Loucy (cell line): ENCODE data around the gene FNDC10.

Experiments
- EZH2phosphoT487 ChIP-seq: fragments of 200-600 bp; IDR thresholded peaks from 2 replicates; pipeline ENCODE4 v1.6.1; 2018; ENCODE audit warnings: antibody characterized with exemption, mild to moderate bottlenecking, moderate library complexity, borderline replicate concordance
- TF ChIP-seq, protein P1 (sequence below): fragments of 200-600 bp; sonication (generic); conservative IDR thresholded peaks from 2 replicates; pipeline ENCODE4 v1.5.1; 2014; ENCODE audit warnings: mild to moderate bottlenecking, antibody characterized with exemption, low read length

DNA sequence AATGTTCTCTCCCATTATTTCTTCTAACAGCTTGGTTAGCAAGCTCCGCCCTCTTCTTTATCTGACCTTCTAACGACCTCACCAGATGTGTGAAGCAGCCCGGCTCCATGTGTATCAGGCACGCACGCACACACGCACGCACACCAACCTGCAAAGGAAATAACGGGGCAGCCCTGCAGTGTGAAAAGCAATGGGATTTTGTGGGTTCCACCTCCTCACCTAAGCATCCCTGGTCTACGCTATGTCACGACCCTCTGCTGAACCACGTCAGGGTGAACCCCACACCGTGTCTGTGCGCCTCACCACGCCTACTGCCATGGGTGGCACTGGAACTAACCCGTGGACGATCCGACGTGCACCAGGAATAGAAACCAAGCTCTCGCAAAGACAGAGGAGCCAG, 35.7 kb downstream of the FNDC10 start:
- TF ChIP-seq, protein P1, sequence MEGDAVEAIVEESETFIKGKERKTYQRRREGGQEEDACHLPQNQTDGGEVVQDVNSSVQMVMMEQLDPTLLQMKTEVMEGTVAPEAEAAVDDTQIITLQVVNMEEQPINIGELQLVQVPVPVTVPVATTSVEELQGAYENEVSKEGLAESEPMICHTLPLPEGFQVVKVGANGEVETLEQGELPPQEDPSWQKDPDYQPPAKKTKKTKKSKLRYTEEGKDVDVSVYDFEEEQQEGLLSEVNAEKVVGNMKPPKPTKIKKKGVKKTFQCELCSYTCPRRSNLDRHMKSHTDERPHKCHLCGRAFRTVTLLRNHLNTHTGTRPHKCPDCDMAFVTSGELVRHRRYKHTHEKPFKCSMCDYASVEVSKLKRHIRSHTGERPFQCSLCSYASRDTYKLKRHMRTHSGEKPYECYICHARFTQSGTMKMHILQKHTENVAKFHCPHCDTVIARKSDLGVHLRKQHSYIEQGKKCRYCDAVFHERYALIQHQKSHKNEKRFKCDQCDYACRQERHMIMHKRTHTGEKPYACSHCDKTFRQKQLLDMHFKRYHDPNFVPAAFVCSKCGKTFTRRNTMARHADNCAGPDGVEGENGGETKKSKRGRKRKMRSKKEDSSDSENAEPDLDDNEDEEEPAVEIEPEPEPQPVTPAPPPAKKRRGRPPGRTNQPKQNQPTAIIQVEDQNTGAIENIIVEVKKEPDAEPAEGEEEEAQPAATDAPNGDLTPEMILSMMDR, result no peak
- no peak for TF ChIP-seq EZH2phosphoT487
